ELF-1 (cell line): ENCODE results near the gene CIITA.
A peak's percentile ranks its signal among the peaks of the same experiment; 100 is the strongest.
"Not testable (repeated sequence)": the region's sequence is repeated elsewhere in the genome, so short reads cannot be mapped to it uniquely, and the experiment has no call there.

ENCODE experiments used
- DNase-seq: peaks from one replicate; pipeline ENCODE4 v3.0.0-alpha.2; 2016; ENCODE audit warnings: low read depth, low spot score

Gene CIITA

DNA sequence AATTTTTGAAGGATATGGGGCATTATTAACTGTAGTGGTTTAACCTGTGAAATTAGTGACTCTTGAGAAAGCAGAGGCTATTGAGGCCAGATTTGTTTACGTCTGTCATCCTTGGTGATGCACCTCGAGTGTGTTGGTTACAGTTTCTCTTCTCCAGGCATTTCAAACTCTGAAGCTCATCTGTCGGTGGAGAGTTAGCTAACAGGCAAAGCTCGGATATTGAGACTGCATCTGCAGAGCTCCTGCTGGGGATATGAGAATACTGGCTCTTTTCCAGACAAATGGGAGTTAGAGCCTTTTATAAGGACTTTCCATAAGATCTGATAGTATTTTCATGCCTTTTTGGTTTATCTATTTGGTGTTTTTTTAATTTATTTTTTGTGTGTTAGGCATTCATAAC, 74.0 kb downstream of the CIITA start:
- DNase-seq: no peak

GRCh38 chr16:10954903-10955302, 77.9 kb downstream of the CIITA start:
- DNase-seq: no peak

DNA sequence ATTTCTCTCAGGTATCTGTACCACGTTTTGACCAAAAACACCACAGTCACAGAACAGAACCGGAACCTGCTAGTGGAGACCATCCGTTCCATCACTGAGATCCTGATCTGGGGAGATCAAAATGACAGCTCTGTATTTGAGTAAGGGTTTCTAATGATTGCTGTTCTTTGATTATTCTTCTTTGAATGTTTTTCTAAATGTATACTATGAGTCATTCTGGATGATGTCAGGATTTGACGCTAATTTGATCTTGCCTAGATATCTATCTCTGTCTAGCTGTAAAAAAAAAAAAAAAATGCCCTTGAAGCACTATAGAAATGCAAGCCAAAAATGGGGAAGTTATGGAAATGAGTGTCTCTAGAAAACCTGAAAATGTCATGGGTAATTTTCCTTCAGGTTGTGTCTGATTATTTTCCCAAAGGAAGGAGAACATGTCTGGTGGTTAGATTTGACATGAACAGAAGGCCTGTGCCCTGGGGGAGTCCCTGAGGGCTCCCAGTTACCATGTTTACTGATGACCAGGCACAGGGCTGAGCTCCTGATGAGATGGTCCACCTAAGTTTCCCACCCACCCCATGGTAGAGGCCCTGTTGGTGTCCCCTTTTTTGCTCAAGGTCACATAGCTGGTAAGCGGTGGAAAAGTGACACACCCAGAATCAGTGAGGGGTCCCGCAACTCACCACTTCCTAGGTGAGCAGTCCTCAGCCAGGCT, 80.9 kb downstream of the CIITA start:
- no peak for DNase-seq

DNA sequence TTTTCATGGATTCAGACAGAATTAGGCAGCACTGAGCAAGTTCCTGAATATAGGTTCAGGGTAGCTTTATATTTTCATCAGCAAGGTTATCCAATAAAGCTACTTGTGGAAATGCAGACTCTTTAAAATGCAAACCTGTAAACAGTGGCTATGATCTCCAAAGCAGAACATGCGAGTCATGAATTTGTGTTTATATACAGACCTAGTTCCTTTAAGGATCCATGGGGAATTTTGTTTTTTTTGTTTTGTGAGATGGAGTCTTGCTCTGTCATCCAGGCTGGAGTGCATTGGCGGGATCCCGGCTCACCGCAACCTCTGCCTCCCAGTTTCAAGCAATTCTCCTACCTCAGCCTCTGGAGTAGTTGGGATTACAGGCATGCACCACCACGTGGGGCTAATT, 82.2 kb downstream of the CIITA start:
- DNase-seq: no peak

DNA sequence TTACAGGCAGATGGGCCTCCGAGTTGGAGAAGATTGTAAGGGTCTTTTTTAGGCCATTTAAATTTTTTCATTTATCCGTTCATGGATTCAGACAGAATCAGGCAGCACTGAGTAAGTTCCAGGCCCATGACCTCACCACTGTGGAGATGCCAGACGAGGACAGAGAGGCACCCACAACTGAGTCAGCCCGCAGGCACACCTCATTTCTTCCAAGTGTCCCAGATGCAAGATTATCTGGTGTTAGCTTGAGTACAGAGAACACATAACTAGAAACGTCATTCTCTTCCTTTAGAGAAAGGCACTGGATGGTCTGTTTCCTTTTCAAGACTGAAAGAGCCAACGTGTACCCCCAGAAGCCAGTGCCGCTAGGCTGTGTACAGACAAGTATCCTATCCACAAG, 84.2 kb downstream of the CIITA start:
- no peak for DNase-seq

DNA sequence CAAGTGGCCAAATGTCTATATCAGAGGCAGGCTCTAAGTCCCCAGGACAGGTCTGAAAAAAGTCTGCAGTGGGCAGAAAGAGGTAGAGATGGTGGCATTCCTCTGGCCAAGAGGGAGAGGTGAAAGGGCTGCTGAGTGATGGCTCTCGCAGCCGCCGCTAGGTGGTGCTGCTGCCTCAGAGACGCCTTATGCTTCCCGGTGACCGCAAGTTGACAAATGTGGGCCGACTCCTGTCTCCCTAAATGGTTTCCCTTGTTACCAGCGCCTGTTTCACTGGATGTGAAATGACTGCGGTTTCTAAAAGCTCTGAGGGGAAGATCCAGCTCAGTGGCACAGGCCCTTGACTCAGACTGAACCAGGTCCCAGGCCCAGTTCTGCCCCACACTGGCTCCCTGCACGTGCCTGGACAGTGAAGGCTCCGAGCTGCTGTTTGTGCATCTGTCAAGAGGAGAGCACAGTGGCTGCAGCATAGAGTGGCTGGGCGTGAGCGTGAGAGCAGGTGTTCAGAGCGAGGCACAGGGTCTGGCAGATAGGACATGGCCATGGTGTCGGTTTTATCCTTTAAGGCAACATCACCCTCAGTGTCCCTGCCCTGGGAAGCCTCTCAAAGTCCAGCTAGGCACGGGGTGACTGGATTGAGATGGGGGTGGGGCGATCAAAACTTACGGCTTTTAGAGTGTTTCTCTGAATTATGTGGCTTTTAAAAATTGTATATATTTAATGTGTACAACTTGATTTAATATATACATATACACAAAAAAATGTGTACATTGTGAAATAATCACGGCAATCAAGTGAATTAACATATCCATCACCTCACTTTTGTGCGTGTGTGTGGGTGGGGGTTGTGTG, 87.3 kb downstream of the CIITA start:
- DNase-seq: peak; percentile 89

DNA sequence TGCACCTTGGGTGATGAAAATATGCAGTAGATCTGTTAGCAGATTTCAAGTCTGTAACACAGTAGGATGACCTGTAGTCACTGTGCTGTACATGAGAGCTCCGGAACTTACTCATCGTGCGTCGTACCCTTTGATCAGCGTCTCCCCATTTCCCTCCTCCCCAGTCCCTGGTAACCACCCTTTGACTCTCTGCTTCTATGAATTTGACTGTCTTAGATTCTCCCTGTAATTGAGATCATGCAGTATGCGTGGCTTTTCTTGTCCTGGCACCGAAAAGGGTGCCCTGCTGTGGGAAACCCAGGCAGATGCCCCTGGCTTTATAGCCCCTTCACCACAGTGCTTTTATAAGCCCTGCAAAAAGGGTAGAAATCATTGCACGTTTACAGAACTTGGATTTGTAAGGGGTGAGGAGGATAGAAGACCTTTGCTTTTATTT, 87.9 kb downstream of the CIITA start:
- DNase-seq: no peak

DNA sequence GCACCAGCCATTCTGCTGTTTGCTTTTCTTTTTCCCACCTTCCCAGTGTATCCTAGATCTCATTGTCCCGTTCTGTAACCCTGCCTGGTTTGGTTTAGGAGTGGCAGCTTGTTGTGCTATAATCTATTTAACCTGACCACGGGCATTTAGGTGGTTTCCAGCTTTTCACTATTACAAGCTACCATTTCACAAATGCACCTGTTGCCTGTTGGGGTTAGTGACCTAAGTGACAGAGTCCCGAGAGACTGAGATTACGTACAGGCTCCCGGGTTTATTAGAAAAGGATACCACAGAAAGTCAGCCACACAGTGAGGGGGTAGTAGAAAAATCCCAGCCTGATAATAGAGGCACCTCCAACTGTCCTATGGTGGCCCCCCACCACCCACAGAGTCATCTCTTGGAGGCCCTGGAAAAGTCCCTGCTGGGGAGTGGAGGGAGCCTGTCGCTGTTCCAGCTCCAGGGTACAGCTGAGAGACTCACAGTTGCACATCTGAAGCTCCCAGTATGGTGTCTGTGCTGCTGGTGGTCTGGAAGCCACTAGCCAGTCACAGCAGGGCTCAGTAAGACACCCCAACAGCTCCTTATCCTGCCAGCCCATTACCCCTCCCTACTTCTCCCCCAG, 88.5 kb downstream of the CIITA start:
- no peak for DNase-seq

DNA sequence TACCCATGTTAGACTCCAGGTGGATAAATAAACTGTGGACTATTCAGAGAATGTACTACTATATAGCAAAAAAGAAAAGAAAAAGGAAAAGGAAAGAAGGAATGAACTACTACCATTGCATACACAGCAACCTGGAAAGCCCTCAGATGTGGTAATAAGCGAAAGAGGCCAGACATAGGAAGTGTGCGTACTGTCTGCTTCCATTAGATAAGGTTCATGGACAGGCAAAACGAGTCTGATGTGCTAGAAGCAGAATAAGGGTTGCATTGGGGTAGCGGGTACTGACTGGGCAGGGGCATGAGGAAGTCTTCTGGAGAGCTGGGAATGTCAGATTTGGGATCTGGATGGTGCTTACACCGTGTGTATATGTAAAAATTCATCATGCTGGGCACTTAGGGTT, 89.1 kb downstream of the CIITA start:
- DNase-seq: no peak

- DNase-seq: not testable (repeated sequence)
These were observed 89.6 kb downstream of the CIITA start for GRCh38 chr16:10966559-10966958.

DNA sequence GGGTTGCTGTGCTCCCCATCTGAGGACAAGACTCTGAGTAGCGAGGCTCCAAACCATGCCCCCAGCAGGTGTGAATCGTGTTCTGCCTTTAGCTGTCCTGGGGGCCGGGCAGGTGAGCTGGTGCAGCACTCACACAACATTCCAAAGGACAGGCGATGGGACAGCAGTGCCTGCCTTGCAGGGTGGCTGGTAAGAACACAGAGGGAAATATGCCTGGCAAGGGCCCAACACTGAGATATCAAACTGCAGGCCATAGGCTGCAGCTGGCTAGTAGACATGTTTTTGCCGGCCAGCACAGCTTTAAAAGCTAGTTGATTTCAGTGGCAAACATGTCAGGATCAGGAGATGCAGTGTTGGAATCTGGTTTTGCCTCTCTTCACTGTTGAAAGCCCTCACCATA, 91.0 kb downstream of the CIITA start:
- DNase-seq: no peak

DNA sequence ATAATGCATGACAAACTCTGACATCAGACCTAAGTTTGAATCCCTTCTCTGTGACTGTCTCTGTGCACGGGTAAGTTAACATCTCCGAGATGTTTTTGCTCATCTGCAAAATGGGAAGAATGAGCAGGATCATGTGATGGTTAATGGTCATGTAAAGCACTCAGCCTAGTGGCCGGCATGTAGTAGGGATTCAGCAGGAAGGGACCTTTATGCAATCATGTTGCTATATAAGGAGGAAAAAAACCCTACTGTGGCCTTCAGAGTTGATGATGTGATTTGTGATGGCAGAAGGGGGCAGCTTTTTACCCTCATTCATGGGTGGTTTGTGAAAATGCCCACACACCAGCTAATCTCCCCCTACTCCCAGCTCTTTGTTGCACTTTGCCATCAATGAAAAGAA, 91.5 kb downstream of the CIITA start:
- no peak for DNase-seq

DNA sequence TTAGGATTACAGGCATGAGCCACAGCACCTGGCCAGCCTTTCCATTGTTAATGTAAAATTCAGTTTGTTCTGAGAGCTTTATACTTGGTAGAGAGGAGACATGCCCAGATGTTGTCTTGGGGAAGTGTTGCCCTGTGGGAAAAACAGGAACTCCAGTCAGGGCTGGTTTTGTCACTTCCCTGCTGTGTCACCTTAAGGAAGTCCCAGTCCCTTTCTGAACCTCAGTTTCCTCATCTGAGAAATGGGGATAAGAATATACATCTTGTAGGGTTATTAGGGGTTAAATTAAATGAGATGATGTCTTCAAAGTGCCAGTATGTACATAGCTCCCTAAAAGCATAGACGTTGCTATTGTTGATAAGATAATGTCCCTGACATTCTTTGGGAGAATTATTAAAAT, 92.6 kb downstream of the CIITA start:
- DNase-seq: no peak

DNA sequence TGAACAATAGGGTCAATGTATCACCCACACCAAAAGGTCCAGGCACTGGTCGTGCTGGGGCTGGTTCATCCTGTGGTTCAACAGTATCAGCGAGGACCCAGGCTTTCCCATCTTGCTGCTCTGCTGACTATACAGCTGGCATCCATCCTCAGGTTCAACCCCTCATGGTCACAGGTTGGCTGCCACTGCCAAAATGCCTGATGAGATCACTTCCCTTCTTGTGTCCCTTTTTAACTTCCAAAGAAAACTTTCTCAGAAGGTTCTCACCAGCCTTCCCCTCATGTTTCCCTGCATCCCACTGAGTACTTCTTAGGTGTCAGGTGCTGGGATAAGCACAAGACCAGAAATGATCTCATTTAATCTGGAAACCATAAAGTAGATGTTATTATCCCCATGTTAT, 93.1 kb downstream of the CIITA start:
- DNase-seq: no peak

- DNase-seq: peak; percentile 95
These were observed 94.6 kb downstream of the CIITA start for GRCh38 chr16:10971560-10971961.

DNA sequence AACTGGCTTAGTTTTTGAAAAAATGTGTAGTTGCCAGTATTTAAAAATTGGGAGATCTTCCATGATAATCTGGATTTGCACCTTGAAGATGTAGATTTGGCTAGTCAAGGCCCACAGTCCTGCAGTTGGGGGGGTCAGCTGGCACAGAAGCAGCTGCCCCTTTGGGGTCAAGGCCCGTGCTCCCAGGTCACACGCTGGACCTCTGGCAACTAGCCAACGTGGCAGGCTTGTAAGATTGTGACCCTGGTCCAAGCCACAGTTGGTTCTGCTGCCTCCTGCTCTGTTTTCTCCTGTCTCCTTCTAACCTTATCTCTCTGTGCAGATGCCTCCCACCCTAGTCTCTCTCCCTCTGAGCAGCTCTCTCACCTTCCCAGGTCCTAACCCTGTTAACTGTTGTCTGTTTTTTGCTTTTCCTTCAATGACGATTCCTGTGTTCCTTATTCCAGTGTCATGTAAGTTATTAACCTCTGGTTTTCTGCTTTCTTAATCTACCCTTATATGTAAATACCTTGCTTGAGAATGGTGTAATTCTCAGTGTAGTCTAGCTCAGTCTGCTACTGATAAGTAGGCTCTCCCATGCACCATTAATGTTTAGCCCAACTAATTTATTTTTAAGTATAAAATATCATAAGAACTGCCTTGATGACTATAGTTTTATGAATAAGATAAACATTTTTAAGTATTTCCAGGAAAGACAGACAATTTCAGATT, 95.3 kb downstream of the CIITA start:
- DNase-seq: no peak

DNA sequence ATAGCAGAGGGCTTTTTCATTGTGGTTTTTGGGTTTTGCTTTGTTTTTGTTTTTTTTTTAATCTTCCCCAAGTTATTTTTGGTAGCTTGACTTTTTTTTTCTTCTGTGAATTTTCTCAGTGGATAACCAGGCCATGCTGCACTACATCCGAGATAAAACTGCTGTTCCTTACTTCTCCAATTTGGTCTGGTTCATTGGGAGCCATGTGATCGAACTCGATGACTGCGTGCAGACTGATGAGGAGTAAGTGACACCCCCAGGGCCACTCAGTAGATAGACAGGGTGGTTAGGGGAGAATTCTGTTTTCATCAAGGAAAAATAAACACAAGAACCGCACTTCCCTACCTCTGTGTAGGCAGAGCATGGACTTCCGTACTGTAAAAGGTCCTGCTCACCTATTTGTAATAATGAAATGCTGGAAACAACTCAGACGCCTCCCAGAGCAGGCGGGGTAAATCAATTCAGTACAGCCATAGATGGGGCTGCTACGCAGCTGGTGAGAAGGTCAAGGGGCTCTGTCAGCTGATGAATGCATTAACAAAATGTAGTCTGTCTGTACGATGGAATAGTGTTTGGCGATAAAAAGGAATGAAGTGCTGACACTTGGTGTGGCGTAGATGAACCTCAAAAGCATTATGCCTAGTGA, 95.9 kb downstream of the CIITA start:
- DNase-seq: no peak

DNA sequence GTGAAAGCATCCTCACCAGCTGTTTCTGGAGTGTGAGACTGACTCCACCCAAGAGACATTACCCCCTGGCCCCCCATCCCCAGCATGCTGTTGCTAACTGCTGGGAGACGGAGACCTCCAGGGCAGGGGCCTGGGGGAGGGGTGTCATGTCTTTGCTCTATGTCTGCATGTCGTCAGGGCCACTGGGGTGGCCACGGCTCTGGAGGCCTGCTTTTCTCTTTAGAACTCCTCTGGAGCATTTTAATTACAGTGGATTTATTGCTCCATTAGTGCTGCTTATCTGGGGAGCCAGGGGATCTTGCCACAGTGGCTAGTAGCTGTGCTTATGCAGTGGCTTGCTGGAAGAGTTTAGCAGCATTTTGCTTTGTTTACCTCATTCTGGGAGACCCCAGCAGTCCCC, 99.6 kb downstream of the CIITA start:
- peak; percentile 72 for DNase-seq

DNA sequence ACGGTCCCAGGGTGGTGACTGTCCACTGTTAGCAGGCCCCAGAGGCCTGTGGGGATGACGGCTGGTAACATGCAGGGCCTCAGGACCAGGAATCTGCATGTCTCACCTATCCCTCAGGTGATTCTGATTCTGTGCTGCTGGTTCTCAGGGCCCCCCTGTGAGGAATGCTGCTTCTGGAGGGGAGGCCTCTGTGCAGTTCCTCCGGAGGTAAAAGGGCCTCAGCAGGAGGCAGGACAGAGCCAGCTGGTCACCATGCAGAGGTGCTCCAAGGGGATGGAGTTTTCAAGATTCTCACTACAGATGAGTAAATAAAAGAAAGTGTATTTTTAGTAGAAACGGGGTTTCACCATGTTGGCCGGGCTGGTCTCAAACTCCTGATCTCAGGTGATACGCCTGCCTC, 101.1 kb downstream of the CIITA start:
- DNase-seq: no peak

DNA sequence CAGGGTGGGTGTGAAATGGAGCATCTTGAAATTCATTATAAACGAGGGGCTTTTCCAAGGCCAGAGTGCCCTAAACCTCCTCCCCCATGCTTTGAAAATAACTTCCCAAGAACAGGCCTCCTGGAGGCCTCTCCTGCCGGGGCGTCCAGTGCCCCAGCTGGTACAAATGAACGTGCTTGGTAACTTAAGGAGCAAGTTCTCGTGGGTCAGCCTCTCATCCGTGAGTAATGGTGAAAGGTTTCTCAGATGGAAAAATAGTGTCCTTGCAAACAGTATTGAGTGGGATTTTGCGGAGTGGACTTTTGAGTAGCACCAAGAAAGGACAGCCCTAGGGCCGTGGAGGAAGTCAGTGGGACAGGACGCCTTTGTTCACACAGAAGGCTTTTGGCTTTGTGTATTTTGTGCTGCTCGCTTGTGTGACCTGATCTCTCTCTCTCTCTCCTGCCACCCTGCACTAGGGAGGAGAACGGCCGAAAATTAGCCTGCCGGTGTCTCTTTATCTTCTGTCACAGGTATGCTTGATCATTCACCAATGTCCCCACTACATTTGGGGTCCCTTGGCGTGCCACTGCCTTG, 102.0 kb downstream of the CIITA start:
- DNase-seq: no peak
